Measurements from ENCODE around the gene CEP63. TPM values are rescaled to one million over a fixed set of nuclear protein-coding genes. Genes with fewer than 3 reads are reported as not detected.

CEP63 gene
- total RNA-seq, 2 donors from 2014 or later, result 21.2 to 33.0 TPM

GRCh38 chr3:134563601-134564000, 77.7 kb downstream of the CEP63 start:
- H3K27me3 Mint-ChIP-seq (ENCODE audit: insufficient read depth), result no peaks in the 10 kb centered on the region

GRCh38 chr3:134564991-134565390, 79.1 kb downstream of the CEP63 start:
- H3K9me3 Mint-ChIP-seq, result peaks cover 21% of the 10 kb centered on the region
- H3K27ac Mint-ChIP-seq, result no peak overlapping the region
- no peaks in the 10 kb centered on the region for H3K27me3 ChIP-seq (ENCODE audit: control insufficient read depth, insufficient read depth, low read length, poor library complexity, severe bottlenecking)
- TF ChIP-seq CTCF (conservative IDR thresholded peaks at IDR 0.05), result no peak
- H3K9ac ChIP-seq (ENCODE audit: extremely low read depth, low read length, poor library complexity, severe bottlenecking), result no peak overlapping the region
- no peaks in the 10 kb centered on the region for H3K27me3 Mint-ChIP-seq (ENCODE audit: insufficient read depth)
- no peak overlapping the region for H3K4me3 Mint-ChIP-seq
- no peak for DNase-seq
- H3K27ac ChIP-seq (ENCODE audit: low read depth, low read length), result no peak overlapping the region
- 87 to 100% methylated on average over 2 of the region's 2 CpGs for WGBS, 2 experiments (ENCODE audit: insufficient coverage in 1 of 2, insufficient read length in 1 of 2)
- no peaks in the 10 kb centered on the region for H3K4me1 Mint-ChIP-seq
- no peaks in the 10 kb centered on the region for H3K4me1 ChIP-seq (ENCODE audit: control insufficient read depth, insufficient read depth, low read length)
- no peaks in the 10 kb centered on the region for H3K36me3 ChIP-seq (ENCODE audit: control insufficient read depth, insufficient read depth, low read length)
- H3K9me3 ChIP-seq (ENCODE audit: control insufficient read depth, low read length), result peaks cover 18% of the 10 kb centered on the region
- peaks cover 5% of the 10 kb centered on the region for H3K36me3 Mint-ChIP-seq (ENCODE audit: low read depth)
- no peak overlapping the region for H3K4me3 ChIP-seq (ENCODE audit: low read length)

More at GRCh38 chr3:134563601-134564000, 77.7 kb downstream of the CEP63 start:
- Mint-ChIP-seq H3K4me3 (no peak overlapping the region), H3K4me1 (no peaks in the 10 kb centered on the region), H3K9me3 (peaks cover 7% of the 10 kb centered on the region), H3K36me3 (ENCODE audit: low read depth) (peaks cover 1% of the 10 kb centered on the region), H3K27ac (no peak overlapping the region)
- H3K4me3 ChIP-seq (ENCODE audit: low read length), result no peak overlapping the region
- H3K27me3 ChIP-seq (ENCODE audit: control insufficient read depth, insufficient read depth, low read length, poor library complexity, severe bottlenecking), result no peaks in the 10 kb centered on the region
- 96 to 99% methylated on average over 5 to 6 of the region's 6 CpGs for WGBS, 2 experiments (ENCODE audit: insufficient coverage in 1 of 2, insufficient read length in 1 of 2)
- H3K4me1 ChIP-seq (ENCODE audit: control insufficient read depth, insufficient read depth, low read length), result no peaks in the 10 kb centered on the region
- H3K9ac ChIP-seq (ENCODE audit: extremely low read depth, low read length, poor library complexity, severe bottlenecking), result no peak overlapping the region
- H3K27ac ChIP-seq (ENCODE audit: low read depth, low read length), result no peak overlapping the region
- no peak for DNase-seq
- H3K9me3 ChIP-seq (ENCODE audit: control insufficient read depth, low read length), result peaks cover 4% of the 10 kb centered on the region
- TF ChIP-seq CTCF (conservative IDR thresholded peaks at IDR 0.05), result no peak
- no peaks in the 10 kb centered on the region for H3K36me3 ChIP-seq (ENCODE audit: control insufficient read depth, insufficient read depth, low read length)

GRCh38 chr3:134567605-134568004, 81.7 kb downstream of the CEP63 start:
- H3K36me3 ChIP-seq (ENCODE audit: control insufficient read depth, insufficient read depth, low read length), result no peaks in the 10 kb centered on the region
- no peak for DNase-seq
- no peaks in the 10 kb centered on the region for H3K27me3 ChIP-seq (ENCODE audit: control insufficient read depth, insufficient read depth, low read length, poor library complexity, severe bottlenecking)
- Mint-ChIP-seq H3K4me1 (no peaks in the 10 kb centered on the region), H3K4me3 (no peak overlapping the region), H3K27me3 (ENCODE audit: insufficient read depth) (peaks cover 4% of the 10 kb centered on the region), H3K9me3 (peaks cover 40% of the 10 kb centered on the region), H3K27ac (no peak overlapping the region), H3K36me3 (ENCODE audit: low read depth) (peaks cover 8% of the 10 kb centered on the region)
- WGBS, 2 experiments (ENCODE audit: insufficient coverage in 1 of 2, insufficient read length in 1 of 2), result 90 to 100% methylated on average over 2 to 4 of the region's 4 CpGs
- H3K27ac ChIP-seq (ENCODE audit: low read depth, low read length), result no peak overlapping the region
- no peak overlapping the region for H3K4me3 ChIP-seq (ENCODE audit: low read length)
- TF ChIP-seq CTCF (conservative IDR thresholded peaks at IDR 0.05), result no peak
- peaks cover 30% of the 10 kb centered on the region for H3K9me3 ChIP-seq (ENCODE audit: control insufficient read depth, low read length)
- H3K4me1 ChIP-seq (ENCODE audit: control insufficient read depth, insufficient read depth, low read length), result no peaks in the 10 kb centered on the region
- H3K9ac ChIP-seq (ENCODE audit: extremely low read depth, low read length, poor library complexity, severe bottlenecking), result no peak overlapping the region

Measured in endodermal cell (in vitro differentiated cells).